NB4 (cell line): Measurements from ENCODE around the gene PTPN23.
A peak's percentile ranks its signal among the peaks of the same experiment; 100 is the strongest.

Experiments
- CTCF ChIP-seq: IDR thresholded peaks from one replicate; pipeline ENCODE4 v1.5.1; 2012; ENCODE audit warnings: low read depth, low read length
- MAX ChIP-seq: IDR thresholded peaks from 2 replicates; pipeline ENCODE4 v1.6.1; 2011; ENCODE audit warnings: low read depth, low read length
- POLR2A ChIP-seq: IDR thresholded peaks from 2 replicates; pipeline ENCODE4 v1.6.1; 2011; ENCODE audit warnings: mild to moderate bottlenecking; ENCODE audit not compliant: insufficient read length; ENCODE audit errors: extremely low read depth

DNA sequence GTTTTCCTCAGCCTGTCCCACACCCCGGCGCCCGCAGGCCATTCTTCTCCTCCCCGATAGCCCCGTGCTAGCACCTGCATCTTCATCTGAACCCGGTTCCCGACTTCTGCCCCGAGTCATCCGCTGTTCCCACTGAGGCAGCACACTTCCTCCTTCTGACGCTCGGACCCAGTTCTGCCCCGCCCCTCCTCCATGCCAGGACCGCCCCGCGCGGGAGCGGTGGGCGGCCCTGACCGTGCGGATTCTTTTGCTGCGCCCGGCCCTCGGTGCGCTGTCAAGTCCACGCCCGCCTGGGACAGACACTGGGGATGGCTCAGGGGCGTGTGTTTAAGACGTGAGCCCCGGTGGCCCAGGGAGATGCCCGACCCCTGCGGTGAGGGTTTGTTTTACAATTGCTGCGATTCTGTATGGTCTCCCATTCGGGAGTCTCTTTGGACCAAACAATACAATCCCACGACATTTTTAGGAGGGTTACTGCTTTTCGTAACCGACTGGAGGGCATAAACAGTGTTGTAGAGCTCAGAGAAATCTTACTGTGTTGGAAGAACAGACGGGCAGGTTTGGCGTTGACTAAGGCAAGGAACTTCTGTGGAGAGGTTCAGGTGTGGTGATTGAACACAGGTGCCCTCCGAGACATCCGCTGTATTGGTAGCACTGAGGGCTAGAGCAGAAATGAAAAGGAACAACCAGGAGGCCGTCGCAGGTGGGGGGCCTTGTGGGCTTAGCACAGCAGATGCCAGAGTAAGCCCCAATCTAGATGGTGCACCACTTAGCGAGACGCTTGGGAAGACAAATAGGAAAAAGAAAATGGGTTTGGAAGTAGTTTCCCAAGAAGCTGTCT lies 716 bp downstream of the PTPN23 start:
- TF ChIP-seq POLR2A (peak; percentile 79), CTCF (no peak), MAX (peak; percentile 37; the same call in 1 of the 2 replicates)
